Frontal cortex (tissue), 4 donors: ENCODE results near the gene PLCH2. TPM values are rescaled to one million over a fixed set of nuclear protein-coding genes. Genes with fewer than 3 reads are reported as not detected.

ENCODE experiments used
- DNase-seq, 2 donors: peaks; one replicate each; pipeline ENCODE4 v3.0.0; 2012; ENCODE audit warnings: low spot score in 2 of 2
- FAIRE-seq: peaks from 2 replicates; lab custom pipeline; 2012; peaks lifted over from hg19 to GRCh38; lab: Jason Lieb, UNC
- total RNA-seq: library from RNA; depleted of rRNA; stranded (reverse); fragments of >200 nt; gene quantifications from one replicate; pipeline ENCODE4 v1.2.3, GENCODE V29; 2014
- donor health status: control.
- donor health status: control.
- donor health status: control.

The PLCH2 gene
- total RNA-seq, 1 donor from 2014 or later, result 9.0 TPM

- DNase-seq, result no peak
- FAIRE-seq, result no peak
These were observed 34.3 kb upstream of the PLCH2 start for GRCh38 chr1:2441746-2442145.

- DNase-seq (no peak), FAIRE-seq (no peak)
These were observed 33.4 kb upstream of the PLCH2 start for GRCh38 chr1:2442661-2443060.

GRCh38 chr1:2443277-2444137, 32.6 kb upstream of the PLCH2 start:
- no peak for FAIRE-seq
- DNase-seq, result peak; percentile 75 to 77

- FAIRE-seq, result no peak
- no peak for DNase-seq
These were observed 31.9 kb upstream of the PLCH2 start for GRCh38 chr1:2444138-2444591.

- FAIRE-seq (no peak), DNase-seq (no peak)
These were observed 30.8 kb upstream of the PLCH2 start for GRCh38 chr1:2445162-2445822.

- DNase-seq (no peak), FAIRE-seq (no peak)
These were observed 30.3 kb upstream of the PLCH2 start for GRCh38 chr1:2445823-2446215.

- peak; percentile 73 to 74 for DNase-seq
- no peak for FAIRE-seq
These were observed 29.7 kb upstream of the PLCH2 start for GRCh38 chr1:2446394-2446793.

GRCh38 chr1:2446861-2447260, 29.2 kb upstream of the PLCH2 start:
- DNase-seq (no peak), FAIRE-seq (no peak)

- no peak for FAIRE-seq
These were observed 28.6 kb upstream of the PLCH2 start for GRCh38 chr1:2447276-2448097.

GRCh38 chr1:2448098-2448445, 28.0 kb upstream of the PLCH2 start:
- FAIRE-seq, result no peak
- no peak for DNase-seq

More at GRCh38 chr1:2447276-2448097, 28.6 kb upstream of the PLCH2 start:
- no peak for DNase-seq

- FAIRE-seq (no peak), DNase-seq (peak; percentile 74 to 77)
These were observed 26.2 kb upstream of the PLCH2 start for GRCh38 chr1:2449636-2450454.

GRCh38 chr1:2451741-2452140, 24.3 kb upstream of the PLCH2 start:
- FAIRE-seq, result no peak
- no peak for DNase-seq

GRCh38 chr1:2452201-2452931, 23.7 kb upstream of the PLCH2 start:
- DNase-seq (peak; percentile 73 to 85), FAIRE-seq (no peak)

- DNase-seq (no peak), FAIRE-seq (no peak)
These were observed 23.2 kb upstream of the PLCH2 start for GRCh38 chr1:2452932-2453315.

- FAIRE-seq (no peak), DNase-seq (no peak)
These were observed 21.9 kb upstream of the PLCH2 start for GRCh38 chr1:2454227-2454626.

GRCh38 chr1:2455757-2456156, 20.3 kb upstream of the PLCH2 start:
- peak in 1 of 2 donors; percentile 66 for DNase-seq
- FAIRE-seq, result no peak

- DNase-seq, result no peak
- FAIRE-seq, result no peak
These were observed 18.6 kb upstream of the PLCH2 start for GRCh38 chr1:2457444-2457843.

- no peak for FAIRE-seq
These were observed 17.4 kb upstream of the PLCH2 start for GRCh38 chr1:2458687-2459086.

More at GRCh38 chr1:2458687-2459086, 17.4 kb upstream of the PLCH2 start:
- no peak for DNase-seq
